NCI-H1105 treated with DMSO at 0.1 percent for 48 hours (cell line): ENCODE data around the gene RRAS.
A peak's percentile ranks its signal among the peaks of the same experiment; 100 is the strongest.
"Not testable (repeated sequence)": the region's sequence is repeated elsewhere in the genome, so short reads cannot be mapped to it uniquely, and the experiment has no call there.

Source experiments
- DNase-seq: peaks from one replicate; lab custom pipeline; 2025; lab: John Stamatoyannopoulos, UW

Gene RRAS

DNA sequence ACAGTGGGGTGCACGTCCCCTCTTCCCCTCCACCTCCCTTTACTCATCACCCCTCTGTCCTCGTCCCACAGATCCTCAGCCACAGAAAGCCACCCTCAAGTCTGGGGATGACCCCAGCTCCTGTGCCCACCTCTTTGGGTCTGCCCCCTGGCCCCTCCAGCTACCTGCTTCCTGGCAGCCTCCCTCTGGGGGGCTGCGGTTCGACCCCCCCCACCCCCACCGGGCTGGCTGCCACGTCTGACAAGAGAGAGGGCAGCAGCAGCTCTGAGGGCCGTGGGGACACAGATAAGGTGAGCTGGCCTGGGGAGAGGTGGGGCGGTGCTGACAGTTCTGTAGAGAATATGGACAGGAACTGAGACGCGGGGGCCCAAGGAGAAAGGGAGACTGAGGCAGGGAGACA, 14.6 kb upstream of the RRAS start:
- no peak for DNase-seq

DNA sequence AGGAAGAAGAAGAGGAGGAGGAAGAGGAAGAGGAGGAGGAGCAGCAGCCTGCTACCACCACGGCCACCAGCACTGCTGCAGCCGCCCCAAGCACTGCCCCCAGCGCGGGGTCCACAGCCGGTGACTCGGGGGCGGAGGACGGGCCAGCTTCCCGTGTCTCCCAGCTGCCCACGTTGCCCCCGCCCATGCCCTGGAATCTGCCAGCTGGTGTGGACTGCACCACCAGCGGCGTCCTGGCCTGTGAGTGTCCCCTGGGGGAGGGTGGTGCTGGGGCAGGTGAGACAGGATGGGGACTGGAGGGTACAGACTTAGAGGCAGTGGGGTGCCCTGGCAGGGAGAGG, 13.5 kb upstream of the RRAS start:
- no peak for DNase-seq

DNA sequence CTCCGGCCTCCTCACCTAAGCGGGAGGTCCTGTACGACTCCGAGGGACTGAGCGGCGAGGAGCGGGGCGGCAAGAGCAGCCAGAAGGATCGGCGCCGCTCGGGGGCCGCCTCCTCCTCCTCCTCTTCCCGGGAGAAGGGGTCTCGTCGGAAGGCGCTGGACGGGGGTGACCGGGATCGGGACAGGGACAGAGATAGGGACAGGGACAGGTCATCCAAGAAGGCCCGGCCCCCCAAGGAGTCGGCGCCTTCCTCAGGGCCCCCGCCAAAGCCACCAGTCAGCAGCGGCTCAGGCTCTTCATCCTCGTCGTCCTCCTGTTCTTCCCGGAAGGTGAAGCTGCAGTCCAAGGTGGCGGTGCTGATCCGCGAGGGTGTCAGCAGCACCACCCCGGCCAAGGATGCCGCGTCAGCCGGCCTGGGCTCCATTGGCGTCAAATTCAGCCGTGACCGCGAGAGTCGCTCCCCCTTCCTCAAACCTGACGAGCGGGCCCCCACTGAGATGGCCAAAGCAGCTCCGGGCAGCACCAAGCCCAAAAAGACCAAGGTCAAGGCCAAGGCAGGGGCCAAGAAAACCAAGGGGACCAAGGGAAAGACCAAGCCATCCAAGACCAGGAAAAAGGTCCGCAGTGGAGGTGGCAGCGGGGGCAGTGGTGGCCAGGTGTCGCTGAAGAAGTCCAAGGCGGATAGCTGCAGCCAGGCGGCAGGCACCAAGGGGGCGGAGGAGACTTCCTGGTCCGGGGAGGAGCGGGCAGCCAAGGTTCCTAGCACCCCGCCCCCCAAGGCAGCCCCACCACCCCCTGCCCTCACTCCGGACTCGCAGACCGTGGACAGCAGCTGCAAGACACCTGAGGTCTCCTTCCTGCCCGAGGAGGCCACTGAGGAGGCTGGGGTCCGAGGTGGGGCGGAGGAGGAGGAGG, 12.9 kb upstream of the RRAS start:
- DNase-seq = no peak

DNA sequence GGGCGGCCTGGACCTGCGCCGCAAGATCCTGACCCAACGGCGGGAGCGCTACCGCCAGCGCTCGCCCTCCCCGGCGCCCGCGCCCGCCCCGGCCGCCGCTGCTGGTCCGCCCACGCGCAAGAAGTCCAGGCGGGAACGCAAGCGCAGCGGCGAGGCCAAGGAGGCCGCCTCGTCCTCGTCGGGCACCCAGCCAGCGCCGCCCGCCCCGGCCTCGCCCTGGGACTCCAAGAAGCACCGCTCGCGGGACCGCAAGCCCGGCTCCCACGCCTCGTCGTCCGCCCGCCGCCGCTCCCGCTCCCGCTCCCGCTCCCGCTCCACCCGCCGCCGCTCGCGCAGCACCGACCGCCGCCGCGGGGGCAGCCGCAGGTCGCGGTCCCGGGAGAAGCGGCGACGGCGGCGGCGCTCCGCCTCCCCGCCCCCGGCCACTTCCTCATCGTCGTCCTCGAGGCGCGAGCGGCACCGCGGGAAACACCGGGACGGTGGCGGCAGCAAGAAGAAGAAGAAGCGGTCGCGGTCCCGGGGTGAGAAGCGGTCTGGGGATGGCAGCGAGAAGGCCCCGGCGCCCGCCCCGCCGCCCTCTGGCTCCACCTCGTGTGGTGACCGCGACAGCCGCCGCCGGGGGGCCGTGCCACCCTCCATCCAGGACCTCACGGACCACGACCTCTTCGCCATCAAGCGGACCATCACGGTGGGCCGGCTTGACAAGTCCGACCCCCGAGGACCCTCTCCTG, 12.0 kb upstream of the RRAS start:
- DNase-seq = no peak

DNA sequence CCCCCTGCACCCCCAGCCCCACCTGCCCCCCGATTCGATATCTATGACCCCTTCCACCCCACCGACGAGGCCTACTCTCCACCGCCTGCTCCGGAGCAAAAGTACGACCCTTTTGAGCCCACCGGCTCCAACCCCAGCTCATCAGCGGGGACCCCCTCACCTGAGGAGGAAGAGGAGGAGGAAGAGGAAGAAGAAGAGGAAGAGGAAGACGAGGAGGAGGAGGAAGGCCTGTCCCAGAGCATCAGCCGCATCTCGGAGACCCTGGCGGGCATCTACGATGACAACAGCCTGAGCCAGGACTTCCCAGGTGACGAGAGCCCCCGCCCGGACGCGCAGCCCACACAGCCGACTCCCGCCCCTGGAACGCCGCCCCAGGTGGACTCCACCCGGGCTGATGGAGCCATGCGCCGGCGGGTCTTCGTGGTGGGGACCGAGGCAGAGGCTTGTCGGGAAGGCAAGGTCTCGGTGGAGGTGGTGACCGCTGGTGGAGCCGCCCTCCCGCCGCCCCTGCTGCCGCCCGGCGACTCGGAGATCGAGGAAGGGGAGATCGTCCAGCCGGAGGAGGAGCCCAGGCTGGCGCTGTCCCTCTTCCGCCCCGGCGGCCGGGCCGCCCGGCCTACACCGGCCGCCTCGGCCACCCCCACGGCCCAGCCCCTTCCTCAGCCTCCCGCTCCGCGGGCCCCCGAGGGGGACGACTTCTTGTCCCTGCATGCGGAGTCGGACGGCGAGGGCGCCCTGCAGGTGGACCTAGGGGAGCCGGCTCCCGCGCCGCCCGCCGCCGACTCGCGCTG, 11.3 kb upstream of the RRAS start:
- no peak for DNase-seq

DNA sequence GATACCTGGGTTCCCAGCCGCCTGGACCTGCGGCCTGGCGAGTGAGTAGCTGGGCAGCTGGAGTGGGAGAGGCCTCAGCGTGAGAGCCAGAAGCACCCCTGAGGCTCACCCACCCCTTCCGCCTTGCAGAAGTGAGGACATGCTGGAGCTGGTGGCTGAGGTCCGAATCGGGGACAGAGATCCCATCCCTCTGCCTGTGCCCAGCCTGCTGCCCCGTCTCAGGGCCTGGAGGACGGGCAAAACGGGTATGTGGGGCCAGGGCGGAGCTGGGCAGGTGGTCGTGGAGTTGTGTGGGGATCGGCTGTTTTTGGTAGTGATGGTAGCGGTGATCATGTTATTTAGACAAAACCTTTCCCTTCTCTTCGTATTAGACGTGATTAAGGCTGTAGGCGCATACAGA, 6.6 kb upstream of the RRAS start:
- no peak for DNase-seq

DNA sequence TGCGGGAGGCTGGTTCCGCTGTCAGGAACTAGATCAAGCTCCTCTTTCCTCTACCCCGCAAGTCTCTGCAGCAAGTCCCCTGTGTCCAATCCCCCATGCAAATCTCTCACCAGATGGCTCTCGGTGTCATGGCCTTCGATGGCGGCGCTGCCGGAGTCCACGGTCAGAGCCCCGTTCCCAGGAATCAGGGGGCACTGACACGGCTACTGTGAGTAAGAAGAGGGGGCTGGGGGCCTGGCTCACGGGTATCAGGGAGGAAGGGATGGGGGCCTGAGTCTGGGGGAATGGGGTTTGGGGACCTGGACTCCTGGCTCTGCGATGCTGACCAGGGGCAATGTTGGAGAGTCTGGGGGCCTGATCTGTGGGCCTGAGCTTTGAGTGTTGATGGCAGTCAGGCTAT, 6.1 kb upstream of the RRAS start:
- no peak for DNase-seq

DNA sequence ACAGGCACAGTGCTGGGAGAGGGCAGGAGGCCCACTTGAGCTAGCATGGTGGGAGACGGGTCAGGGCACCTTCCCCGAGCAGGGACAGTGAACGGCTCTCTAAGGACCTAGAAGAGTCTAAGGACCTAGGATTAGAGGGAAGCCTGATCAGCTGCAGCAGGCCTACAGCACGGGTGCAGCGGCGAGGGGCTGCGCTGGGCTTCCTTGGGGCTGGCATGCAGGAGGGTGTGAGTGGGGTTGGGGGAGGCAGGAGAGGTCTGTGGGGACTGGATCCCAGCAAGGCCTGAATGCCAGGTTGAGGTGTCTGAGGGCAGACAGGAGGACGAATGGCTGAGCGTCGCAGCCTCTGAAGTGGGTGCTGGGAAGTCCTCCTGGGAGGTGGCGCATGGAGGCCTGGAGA, 5.6 kb upstream of the RRAS start:
- no peak for DNase-seq

DNA sequence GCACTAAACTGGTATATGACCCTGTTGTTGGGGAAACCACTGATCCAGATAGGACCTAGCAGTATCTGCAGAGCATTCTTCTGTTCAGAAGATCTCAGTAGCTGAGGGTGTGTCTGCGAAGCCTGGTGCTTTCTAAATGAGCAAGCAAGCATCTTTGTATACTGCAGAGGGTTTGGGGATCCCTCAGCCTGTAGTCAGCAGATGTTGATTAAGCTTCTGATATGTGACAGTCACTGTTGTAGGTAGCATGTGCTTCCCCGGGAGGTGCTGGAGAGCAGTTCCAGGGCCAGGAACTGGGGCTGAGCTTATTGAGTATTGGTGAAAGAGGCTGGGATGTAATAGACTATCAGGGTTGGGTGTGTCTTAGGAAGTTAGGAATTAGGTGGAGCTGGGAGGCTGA, 3.5 kb upstream of the RRAS start:
- no peak for DNase-seq

DNA sequence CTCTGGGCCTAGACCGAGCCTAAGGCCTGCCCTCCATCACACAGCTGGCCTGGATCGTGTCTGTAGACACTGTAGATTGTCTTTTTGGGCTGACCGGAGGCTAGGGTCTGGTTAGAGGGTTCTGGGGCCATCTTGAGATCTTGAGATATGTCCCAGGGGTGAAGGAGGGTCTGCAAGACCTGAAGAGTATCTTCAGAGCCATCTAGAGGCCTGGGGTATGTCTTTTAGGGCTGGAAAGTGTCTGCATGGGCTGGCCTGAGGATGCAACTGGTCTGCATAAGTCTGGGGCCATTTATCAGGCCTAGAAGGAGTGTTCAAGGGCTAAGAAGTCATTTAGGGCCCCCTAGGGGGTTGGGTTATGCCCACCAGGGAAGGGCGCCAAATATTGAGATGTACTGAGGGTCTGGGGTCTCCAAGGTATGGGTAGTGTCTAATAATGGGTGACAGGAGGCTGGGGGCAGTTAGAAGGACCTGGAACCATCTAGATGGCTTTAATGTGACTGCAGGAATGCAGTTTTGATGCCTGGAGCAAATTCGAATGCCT, 2.6 kb upstream of the RRAS start:
- DNase-seq = no peak

DNA sequence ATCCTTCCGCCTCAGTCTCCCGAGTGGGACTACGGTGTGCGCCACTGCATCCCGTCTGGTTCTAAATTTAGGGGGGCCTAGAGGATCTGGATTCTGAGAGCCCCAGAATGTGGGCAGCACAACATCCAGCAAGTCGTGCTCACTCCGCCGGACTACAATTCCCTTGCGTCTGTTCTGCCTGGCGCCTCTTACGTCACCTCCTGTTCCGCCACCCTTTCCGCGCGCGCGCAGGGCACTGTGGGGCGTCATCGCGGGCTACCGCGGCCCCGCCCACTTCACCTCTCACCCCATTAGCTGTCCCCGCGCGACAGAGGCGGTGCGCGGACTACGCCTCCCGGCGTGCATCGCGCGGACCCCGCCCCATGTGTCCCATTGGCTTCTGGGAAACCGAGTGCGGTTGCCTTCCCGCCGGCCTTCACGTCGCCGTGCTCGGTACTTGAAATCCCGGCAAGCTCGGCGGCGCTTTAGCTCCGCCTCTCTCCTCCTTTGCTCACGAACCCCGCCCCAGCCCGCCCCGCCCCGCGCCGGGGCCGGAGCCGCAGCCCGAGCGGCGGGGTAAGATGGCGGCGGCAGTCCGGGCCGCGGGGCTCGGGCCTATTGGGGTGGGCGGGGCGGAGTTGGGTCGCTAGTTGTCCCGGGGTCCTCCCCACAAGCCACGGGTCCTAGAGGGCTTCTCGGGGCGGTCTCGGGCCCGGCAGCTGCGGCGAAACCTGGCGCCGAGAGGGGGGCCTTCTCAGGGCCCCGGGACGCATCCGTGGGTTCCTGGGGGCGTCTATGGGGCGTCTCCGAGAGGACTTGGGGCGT, 1.9 kb upstream of the RRAS start, which contains the start of gene SCAF1:
Gene SCAF1 (plus strand): TSS at position 522 of the 804 bp plus-strand sequence. CDS start 2,818 bp downstream, outside the sequence.
- DNase-seq = peak; percentile 99

DNA sequence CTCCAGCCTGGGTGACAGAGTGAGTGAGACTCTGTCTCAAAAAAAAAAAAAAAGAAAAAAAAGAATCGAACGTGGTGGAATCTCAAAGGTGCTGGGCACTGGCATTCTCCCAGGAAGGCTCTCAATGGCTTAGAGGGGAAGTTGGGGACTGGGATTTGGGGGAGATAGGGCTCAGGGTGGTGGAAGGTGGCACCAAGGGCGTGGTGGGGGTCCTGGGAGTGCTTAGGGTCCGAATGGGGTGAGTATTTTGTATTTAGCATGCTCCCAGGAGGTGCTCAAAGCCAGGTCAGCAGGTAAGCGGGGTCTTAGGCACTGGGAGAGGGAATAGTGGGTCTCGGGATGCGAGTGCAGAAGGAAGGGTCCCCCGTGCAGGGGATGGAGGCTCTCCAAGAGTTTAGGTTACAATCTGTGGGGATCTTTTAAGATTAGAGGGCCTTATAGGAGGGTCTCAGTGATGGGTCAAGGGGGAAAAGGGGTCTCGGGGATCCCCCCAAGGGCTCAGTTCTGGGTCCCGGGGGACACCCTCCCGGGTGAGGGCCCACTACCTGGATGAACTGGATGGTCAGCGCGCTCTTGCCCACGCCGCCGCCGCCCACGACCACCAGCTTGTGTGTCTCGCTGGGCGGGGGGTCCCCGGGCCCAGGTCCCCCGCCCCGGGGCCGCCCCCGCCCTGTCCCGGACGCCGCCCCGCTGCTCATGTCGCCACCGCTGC, 386 bp downstream of the RRAS start:
- DNase-seq = no peak

DNA sequence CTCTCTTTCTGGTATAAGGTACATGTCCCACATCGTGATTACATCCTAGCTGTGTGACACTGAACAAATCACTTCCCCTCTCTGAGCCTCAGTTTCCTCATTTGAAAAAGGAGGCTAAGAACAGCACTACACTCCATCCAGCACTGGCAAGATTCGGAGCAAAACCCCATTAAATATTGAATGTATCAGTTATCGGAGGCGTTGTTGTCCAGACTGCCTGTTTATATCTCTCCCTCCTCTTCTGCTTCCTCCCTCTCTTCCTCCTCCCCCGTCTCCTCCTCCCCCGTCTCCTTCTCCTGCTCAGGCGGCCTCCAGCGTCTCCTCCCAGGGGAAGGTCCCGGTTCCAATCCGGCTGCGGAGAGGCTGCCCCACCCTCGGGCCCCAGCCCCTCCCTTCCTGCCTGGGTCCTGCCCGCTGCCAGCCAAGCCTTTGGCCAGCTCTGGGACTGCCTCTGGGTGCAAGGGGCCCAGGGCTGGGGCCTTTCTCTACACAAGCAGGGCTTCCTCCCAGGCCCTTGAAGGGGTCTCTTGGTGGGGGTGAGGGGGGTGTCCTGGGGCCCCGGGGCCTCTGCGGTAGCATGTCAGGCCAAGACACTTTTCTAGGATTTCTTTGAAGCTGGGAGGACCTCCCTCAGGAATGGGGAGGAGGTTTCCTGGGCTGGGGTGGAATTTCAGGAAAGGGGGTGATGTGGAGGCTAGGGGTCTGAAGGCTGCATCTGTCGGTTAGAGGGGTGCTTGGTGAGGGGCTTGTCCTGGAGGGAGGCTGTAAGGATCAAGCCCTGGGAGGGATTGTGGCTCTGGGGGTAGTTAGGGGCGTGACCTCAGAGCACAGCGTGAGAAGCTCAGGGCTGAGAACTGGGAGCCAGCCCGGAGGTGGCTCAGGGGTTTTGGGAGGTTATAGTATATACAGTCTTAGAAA, 1.9 kb downstream of the RRAS start:
- no peak for DNase-seq

DNA sequence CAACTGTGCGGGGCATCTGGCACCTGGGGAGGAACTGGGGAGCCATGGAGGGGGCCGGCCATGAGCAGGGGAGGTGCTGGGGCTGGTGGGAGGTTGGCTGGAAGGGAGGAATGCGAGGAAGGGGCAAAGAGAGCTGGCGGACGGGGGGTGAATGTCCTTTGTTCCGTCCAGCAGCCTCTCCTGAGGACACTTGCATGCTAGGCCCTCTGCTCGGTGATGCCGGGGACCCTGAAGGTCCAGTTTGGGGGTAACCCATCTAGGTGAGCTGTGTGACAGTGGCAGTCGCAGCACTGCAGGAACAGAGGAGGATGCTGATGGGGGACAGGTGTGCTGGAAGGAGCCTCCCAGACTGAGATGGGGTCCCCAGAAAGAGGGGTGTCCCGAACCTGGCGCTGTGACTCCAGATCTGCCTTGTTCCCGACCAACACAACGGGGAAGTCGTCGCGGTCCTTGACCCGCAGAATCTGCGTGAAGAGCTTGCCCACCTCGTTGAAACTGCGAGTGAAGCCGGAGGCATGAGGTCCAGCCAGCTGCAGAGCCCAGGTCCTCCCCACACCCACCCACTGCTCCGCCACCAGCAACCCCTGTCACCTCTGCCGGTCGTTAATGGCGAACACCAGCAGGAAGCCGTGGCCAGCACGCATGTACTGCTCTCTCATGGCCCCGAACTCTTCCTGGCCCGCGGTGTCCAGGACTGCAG, 3.6 kb downstream of the RRAS start:
- no peak for DNase-seq

DNA sequence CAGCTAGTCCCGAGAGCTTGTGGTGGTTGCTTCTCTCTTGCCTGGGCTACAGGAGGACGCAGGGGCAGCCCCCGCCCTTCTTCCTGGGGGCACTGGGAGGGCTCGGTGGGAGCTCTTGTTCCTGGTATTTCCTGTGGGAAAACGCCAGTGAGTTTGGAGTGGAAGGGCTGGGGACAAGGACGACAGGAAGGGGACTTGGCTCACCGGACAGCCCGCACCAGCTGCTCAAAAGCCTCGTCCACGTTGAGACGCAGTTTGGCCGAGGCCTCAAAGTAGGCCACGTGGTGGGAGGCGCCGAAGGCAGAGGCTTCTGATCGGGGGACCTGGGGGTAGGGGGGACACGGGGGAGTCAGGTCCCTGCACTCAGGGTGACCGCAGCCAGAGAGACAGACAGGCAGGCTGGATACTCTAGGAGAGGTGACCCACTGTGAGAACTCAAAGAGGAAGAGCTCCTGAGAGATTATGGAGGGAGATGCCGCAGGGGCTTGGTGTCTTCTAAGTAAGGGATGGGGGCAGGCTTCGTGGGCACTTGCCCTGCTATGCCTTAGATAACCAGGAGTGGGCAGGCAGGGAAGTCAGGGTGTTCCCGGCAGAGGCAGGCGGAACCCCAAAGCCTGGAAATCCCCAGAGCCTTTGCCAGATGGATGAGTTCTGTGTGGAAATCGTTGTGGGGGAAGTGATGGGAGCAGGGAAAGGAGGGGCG, 4.3 kb downstream of the RRAS start:
- no peak for DNase-seq

DNA sequence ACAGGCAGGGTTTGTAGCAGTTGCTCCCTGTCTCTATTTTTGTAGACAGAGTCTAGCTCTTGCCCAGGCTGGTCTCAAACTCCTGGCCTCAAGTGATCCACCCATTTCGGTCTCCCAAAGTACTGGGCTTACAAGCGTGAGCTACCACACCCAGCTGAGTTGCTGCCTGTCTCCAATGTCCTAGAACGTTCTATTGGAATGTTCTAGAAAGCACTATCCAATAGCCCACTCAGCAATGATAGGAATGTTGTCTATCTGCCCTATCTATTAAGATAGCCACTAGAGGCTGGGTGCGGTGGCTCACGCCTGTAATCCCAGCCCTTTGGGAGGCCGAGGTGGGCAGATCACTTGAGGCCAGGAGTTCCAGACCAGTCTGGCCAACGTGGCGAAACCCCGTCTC, 6.7 kb downstream of the RRAS start:
- not testable (repeated sequence) for DNase-seq

DNA sequence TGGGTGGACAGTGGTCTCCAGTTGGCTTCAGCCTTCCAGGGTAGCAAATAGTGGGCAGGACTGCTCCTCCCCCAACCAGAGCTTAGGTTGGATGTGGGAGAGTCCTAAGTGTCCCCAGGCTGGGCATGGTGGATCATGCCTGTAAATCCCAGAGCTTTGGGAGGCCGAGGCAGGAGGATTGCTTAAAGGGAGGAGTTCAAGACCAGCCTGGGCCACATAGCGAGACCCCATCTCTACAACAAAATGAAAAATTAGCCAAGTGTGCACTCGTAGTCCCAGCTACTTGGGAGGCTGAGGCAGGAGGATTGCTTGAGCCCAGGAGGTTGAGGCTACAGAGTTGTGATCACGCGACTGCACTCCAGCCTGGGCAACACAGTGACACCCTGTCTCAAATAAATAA, 7.4 kb downstream of the RRAS start:
- no peak for DNase-seq

DNA sequence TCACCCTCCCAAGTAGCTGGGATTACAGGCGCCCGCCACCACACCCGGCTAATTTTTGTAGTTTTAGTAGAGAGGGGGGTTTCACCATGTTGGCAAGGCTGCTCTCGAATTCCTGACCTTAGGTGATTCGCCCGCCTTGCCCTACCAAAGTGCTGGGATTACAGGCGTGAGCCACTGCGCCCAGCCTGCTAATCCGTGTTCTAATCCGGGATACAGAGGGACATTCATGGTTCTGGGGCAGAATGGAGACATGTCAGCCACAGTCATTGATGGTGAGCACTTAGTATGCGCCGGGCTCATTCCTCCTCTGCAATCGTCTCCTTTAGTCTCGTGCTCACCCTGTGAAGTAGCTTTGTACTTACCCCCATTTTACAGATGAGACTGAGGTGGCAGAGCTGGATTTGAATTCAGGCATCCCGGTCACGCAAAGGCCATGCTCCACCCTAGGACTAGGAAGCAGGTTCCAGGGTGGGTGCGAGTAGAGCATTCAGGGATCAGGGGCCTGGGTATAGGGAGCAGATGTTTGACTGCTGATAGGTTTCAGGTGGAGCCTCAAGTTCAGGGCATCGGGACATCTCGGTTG, 8.2 kb downstream of the RRAS start:
- DNase-seq = no peak
